ENCODE measurements around the gene ALPG.
A peak's percentile ranks its signal among the peaks of the same experiment; 100 is the strongest.

Gene ALPG

GRCh38 chr2:232455426-232456255 lies 49.0 kb downstream of the ALPG start, which contains the start of gene ALPI:
Gene ALPI (plus strand): TSS chr2:232456153. CDS start chr2:232456200, 47 bp downstream.
- Histone ChIP-seq H3K23ac (ENCODE audit: low read depth, low read length, poor library complexity) (peak within 1 kb of the TSS; percentile 85), H3K18ac (ENCODE audit: low read length) (no peak within 1 kb of the TSS), H3K36me3 (replicated peaks in 1 of 2; ENCODE audit: control insufficient read depth in 2 of 2, insufficient read depth in 2 of 2, low read length in 2 of 2) (no peaks in the 10 kb centered on the region), H3K27me3 (ENCODE audit: control insufficient read depth in 3 of 3, insufficient read depth in 3 of 3, low read depth in 1 of 3, low read length in 3 of 3) (peaks cover 0 to 31% (median 0%) of the 10 kb centered on the region in 3 experiments), H4K91ac (ENCODE audit: low read depth, low read length, poor library complexity) (no peak within 1 kb of the TSS), H2BK15ac (ENCODE audit: low read length) (peak within 1 kb of the TSS; percentile 81), H3K14ac (ENCODE audit: low read length) (peak within 1 kb of the TSS; percentile 75), H2BK12ac (ENCODE audit: low read length) (no peak within 1 kb of the TSS), H3K4me1 (ENCODE audit: control insufficient read depth in 2 of 2, insufficient read depth in 1 of 2, low read depth in 1 of 2, low read length in 2 of 2) (no peaks in the 10 kb centered on the region), H2AFZ (ENCODE audit: low read length) (no peak within 1 kb of the TSS), H2BK120ac (ENCODE audit: low read depth, low read length) (no peak within 1 kb of the TSS), H3K4me2 (ENCODE audit: insufficient read depth, low read length, poor library complexity, severe bottlenecking) (no peak within 1 kb of the TSS), H2BK5ac (ENCODE audit: low read length) (peak within 1 kb of the TSS; percentile 29), H3K4me3 (ENCODE audit: low read length in 2 of 2) (peak within 1 kb of the TSS in 1 of 2 donors; percentile 11), H3K4ac (ENCODE audit: low read length) (no peak within 1 kb of the TSS), H4K8ac (ENCODE audit: low read depth, low read length) (no peak within 1 kb of the TSS), H2AK5ac (ENCODE audit: low read depth, low read length) (peak within 1 kb of the TSS; percentile 56), H3K79me1 (ENCODE audit: low read depth, low read length) (peaks cover 3% of the 10 kb centered on the region), H3K9ac (ENCODE audit: low read depth, low read length, poor library complexity) (peak within 1 kb of the TSS; percentile 44), H3K9me3 (replicated peaks in 1 of 2; ENCODE audit: control insufficient read depth in 2 of 2, insufficient read depth in 1 of 2, low read depth in 1 of 2, low read length in 2 of 2) (no peaks in the 10 kb centered on the region), H3K27ac (replicated peaks; ENCODE audit: low read length) (no peak within 1 kb of the TSS)
- no CpG with 5 or more reads among the region's 14 CpGs for WGBS, 2 donors (ENCODE audit: extremely low coverage in 2 of 2, insufficient read length in 2 of 2, insufficient replicate concordance in 1 of 2)
- DNase-seq (ENCODE audit: low spot score), result no peak

DNA sequence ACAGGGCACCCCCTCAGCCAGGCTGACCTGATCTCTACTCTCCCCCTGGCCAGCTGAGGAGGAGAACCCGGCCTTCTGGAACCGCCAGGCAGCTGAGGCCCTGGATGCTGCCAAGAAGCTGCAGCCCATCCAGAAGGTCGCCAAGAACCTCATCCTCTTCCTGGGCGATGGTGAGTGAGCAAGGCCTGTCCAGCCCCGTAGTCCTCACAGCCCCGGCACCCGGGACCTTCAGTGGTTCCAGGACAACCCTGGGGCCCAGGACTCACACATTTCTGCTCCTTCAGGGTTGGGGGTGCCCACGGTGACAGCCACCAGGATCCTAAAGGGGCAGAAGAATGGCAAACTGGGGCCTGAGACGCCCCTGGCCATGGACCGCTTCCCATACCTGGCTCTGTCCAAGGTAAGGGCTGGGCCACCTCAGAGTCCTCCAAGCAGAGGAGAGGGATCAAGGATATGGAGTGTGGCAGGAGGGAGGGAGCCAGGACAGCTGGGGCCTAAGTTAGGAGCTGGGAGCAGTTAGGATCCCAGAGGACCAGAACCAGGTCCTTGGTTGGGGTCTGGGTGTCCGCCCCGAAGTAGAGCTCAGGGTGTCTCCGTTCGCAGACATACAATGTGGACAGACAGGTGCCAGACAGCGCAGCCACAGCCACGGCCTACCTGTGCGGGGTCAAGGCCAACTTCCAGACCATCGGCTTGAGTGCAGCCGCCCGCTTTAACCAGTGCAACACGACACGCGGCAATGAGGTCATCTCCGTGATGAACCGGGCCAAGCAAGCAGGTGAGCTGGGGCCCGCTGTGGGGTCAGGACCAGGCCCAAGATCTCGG lies 49.9 kb downstream of the ALPG start:
- peak overlapping the region; percentile 75 for H3K14ac ChIP-seq (ENCODE audit: low read length)
- no peak overlapping the region for H2BK12ac ChIP-seq (ENCODE audit: low read length)
- H3K9ac ChIP-seq (ENCODE audit: low read depth, low read length, poor library complexity), result peak overlapping the region; percentile 44
- DNase-seq (ENCODE audit: low spot score), result no peak
- no peak overlapping the region for H4K91ac ChIP-seq (ENCODE audit: low read depth, low read length, poor library complexity)
- H2BK5ac ChIP-seq (ENCODE audit: low read length), result peak overlapping the region; percentile 29
- WGBS, 2 donors (ENCODE audit: extremely low coverage in 2 of 2, insufficient read length in 2 of 2, insufficient replicate concordance in 1 of 2), result no CpG with 5 or more reads among the region's 27 CpGs
- H3K9me3 ChIP-seq (replicated peaks in 1 of 2; ENCODE audit: control insufficient read depth in 2 of 2, insufficient read depth in 1 of 2, low read depth in 1 of 2, low read length in 2 of 2), result no peaks in the 10 kb centered on the region
- no peak overlapping the region for H3K4ac ChIP-seq (ENCODE audit: low read length)
- no peaks in the 10 kb centered on the region for H3K4me1 ChIP-seq (ENCODE audit: control insufficient read depth in 2 of 2, insufficient read depth in 1 of 2, low read depth in 1 of 2, low read length in 2 of 2)
- H3K4me2 ChIP-seq (ENCODE audit: insufficient read depth, low read length, poor library complexity, severe bottlenecking), result no peak overlapping the region
- no peak overlapping the region for H3K27ac ChIP-seq (replicated peaks; ENCODE audit: low read length)
- H2AFZ ChIP-seq (ENCODE audit: low read length), result no peak overlapping the region
- H3K79me1 ChIP-seq (ENCODE audit: low read depth, low read length), result peaks cover 3% of the 10 kb centered on the region
- H3K27me3 ChIP-seq (ENCODE audit: control insufficient read depth in 3 of 3, insufficient read depth in 3 of 3, low read depth in 1 of 3, low read length in 3 of 3), result peaks cover 0 to 36% (median 0%) of the 10 kb centered on the region in 3 experiments
- no peaks in the 10 kb centered on the region for H3K36me3 ChIP-seq (replicated peaks in 1 of 2; ENCODE audit: control insufficient read depth in 2 of 2, insufficient read depth in 2 of 2, low read length in 2 of 2)
- peak overlapping the region; percentile 85 for H3K23ac ChIP-seq (ENCODE audit: low read depth, low read length, poor library complexity)
- no peak overlapping the region for H3K4me3 ChIP-seq (ENCODE audit: low read length in 2 of 2)
- no peak overlapping the region for H2BK120ac ChIP-seq (ENCODE audit: low read depth, low read length)
- H4K8ac ChIP-seq (ENCODE audit: low read depth, low read length), result no peak overlapping the region
- peak overlapping the region; percentile 81 for H2BK15ac ChIP-seq (ENCODE audit: low read length)
- H2AK5ac ChIP-seq (ENCODE audit: low read depth, low read length), result peak overlapping the region; percentile 25
- H3K18ac ChIP-seq (ENCODE audit: low read length), result no peak overlapping the region

GRCh38 chr2:232457121-232458011 lies 50.7 kb downstream of the ALPG start:
- H2BK12ac ChIP-seq (ENCODE audit: low read length), result peak overlapping the region; percentile 84
- no CpG with 5 or more reads among the region's 21 CpGs for WGBS, 2 donors (ENCODE audit: extremely low coverage in 2 of 2, insufficient read length in 2 of 2, insufficient replicate concordance in 1 of 2)
- H3K36me3 ChIP-seq (replicated peaks in 1 of 2; ENCODE audit: control insufficient read depth in 2 of 2, insufficient read depth in 2 of 2, low read length in 2 of 2), result no peaks in the 10 kb centered on the region

More at GRCh38 chr2:232457121-232458011, 50.7 kb downstream of the ALPG start:
- H2BK120ac ChIP-seq (ENCODE audit: low read depth, low read length), result no peak overlapping the region
- H3K4ac ChIP-seq (ENCODE audit: low read length), result no peak overlapping the region
- H2AFZ ChIP-seq (ENCODE audit: low read length), result no peak overlapping the region
- peak overlapping the region; percentile 75 for H3K14ac ChIP-seq (ENCODE audit: low read length)
- H2AK5ac ChIP-seq (ENCODE audit: low read depth, low read length), result peak overlapping the region; percentile 88
- peaks cover 3% of the 10 kb centered on the region for H3K79me1 ChIP-seq (ENCODE audit: low read depth, low read length)
- H3K27ac ChIP-seq (replicated peaks; ENCODE audit: low read length), result no peak overlapping the region
- no peak overlapping the region for H2BK5ac ChIP-seq (ENCODE audit: low read length)
- H4K91ac ChIP-seq (ENCODE audit: low read depth, low read length, poor library complexity), result no peak overlapping the region
- H3K18ac ChIP-seq (ENCODE audit: low read length), result peak overlapping the region; percentile 76
- H3K4me1 ChIP-seq (ENCODE audit: control insufficient read depth in 2 of 2, insufficient read depth in 1 of 2, low read depth in 1 of 2, low read length in 2 of 2), result no peaks in the 10 kb centered on the region
- H3K27me3 ChIP-seq (ENCODE audit: control insufficient read depth in 3 of 3, insufficient read depth in 3 of 3, low read depth in 1 of 3, low read length in 3 of 3), result peaks cover 0 to 37% (median 0%) of the 10 kb centered on the region in 3 experiments
- no peak overlapping the region for H3K4me3 ChIP-seq (ENCODE audit: low read length in 2 of 2)
- H3K4me2 ChIP-seq (ENCODE audit: insufficient read depth, low read length, poor library complexity, severe bottlenecking), result no peak overlapping the region
- peak overlapping the region; percentile 33 for H2BK15ac ChIP-seq (ENCODE audit: low read length)
- DNase-seq (ENCODE audit: low spot score), result no peak
- H3K9ac ChIP-seq (ENCODE audit: low read depth, low read length, poor library complexity), result peak overlapping the region; percentile 44
- H4K8ac ChIP-seq (ENCODE audit: low read depth, low read length), result no peak overlapping the region
- peak overlapping the region; percentile 85 for H3K23ac ChIP-seq (ENCODE audit: low read depth, low read length, poor library complexity)
- H3K9me3 ChIP-seq (replicated peaks in 1 of 2; ENCODE audit: control insufficient read depth in 2 of 2, insufficient read depth in 1 of 2, low read depth in 1 of 2, low read length in 2 of 2), result no peaks in the 10 kb centered on the region

Data from neuronal stem cell (in vitro differentiated cells).